Caco-2 (cell line): ENCODE results near the gene MYO18A. TPM values are rescaled to one million over a fixed set of nuclear protein-coding genes. Genes with fewer than 3 reads are reported as not detected.

Experiments
- BruUV-seq: library from RNA; stranded (reverse); fragments of 400-500 nt; replicated peaks from 2 replicates; lab custom pipeline; 2021; lab: Mats Ljungman, UMichigan
- CTCF ChIA-PET: fragments of 300-600 bp; sonication (Branson Sonifier 250); formaldehyde crosslinking; loops from one replicate; lab custom pipeline; 2022; ENCODE audit warnings: antibody characterized with exemption; lab: Charles Lee
- POLR2A ChIA-PET: fragments of 300-600 bp; sonication (Branson Sonifier 250); formaldehyde crosslinking; loops from one replicate; lab custom pipeline; 2022; ENCODE audit warnings: antibody characterized with exemption; lab: Charles Lee
- DNase-seq, 2 experiments: peaks; one replicate each; pipeline versions ENCODE4 v3.0.0 to v3.0.0-alpha.2; 2020 to 2022
- H3K27me3 ChIP-seq: replicated peaks from 2 replicates; pipeline ENCODE4 v1.6.0; 2011; ENCODE audit warnings: low read length; ENCODE audit not compliant: control insufficient read depth, insufficient read depth
- H3K36me3 ChIP-seq: 2 replicates; pipeline ENCODE4 v1.5.1; 2011; ENCODE audit warnings: low read length; ENCODE audit not compliant: control insufficient read depth, insufficient read depth
- H3K4me1 ChIP-seq: fragments of 250-450 bp; sonication (Bioruptor Pico); 2 replicates; pipeline ENCODE4 v1.5.1; 2020; ENCODE audit warnings: mild to moderate bottlenecking
- H3K4me3 ChIP-seq: 2 replicates; pipeline ENCODE4 v1.5.1; 2011; ENCODE audit warnings: low read depth, mild to moderate bottlenecking, control low read depth, low read length
- H3K9me3 ChIP-seq: fragments of 250-450 bp; sonication (Bioruptor Pico); 2 replicates; pipeline ENCODE4 v1.5.1; 2020; ENCODE audit warnings: mild to moderate bottlenecking, moderate library complexity
- H3K27ac Mint-ChIP-seq: one replicate; pipeline ENCODE4 v1.8.0; 2022; ENCODE audit warnings: mixed read lengths; ENCODE audit not compliant: unreplicated experiment
- H3K27me3 Mint-ChIP-seq: one replicate; pipeline ENCODE4 v1.8.0; 2022; ENCODE audit warnings: mixed read lengths; ENCODE audit not compliant: insufficient read depth, unreplicated experiment
- H3K36me3 Mint-ChIP-seq: one replicate; pipeline ENCODE4 v1.8.0; 2022; ENCODE audit warnings: mild to moderate bottlenecking, mixed read lengths; ENCODE audit not compliant: insufficient read depth, unreplicated experiment
- H3K4me1 Mint-ChIP-seq: one replicate; pipeline ENCODE4 v1.8.0; 2022; ENCODE audit warnings: low read depth, mixed read lengths; ENCODE audit not compliant: unreplicated experiment
- H3K4me3 Mint-ChIP-seq: one replicate; pipeline ENCODE4 v1.8.0; 2022; ENCODE audit warnings: mild to moderate bottlenecking, moderate library complexity, mixed read lengths; ENCODE audit not compliant: unreplicated experiment
- H3K9me3 Mint-ChIP-seq: one replicate; pipeline ENCODE4 v1.8.0; 2022; ENCODE audit warnings: mixed read lengths; ENCODE audit not compliant: unreplicated experiment
- intact Hi-C: fragments of 100-400 bp; cut with micrococcal nuclease; formaldehyde crosslinking; loops from one replicate; pipeline ENCODE4 v1.10.0; 2022; ENCODE audit not compliant: unreplicated experiment
- total RNA-seq: library from RNA; stranded (reverse); gene quantifications from 2 replicates; pipeline ENCODE4 v1.2.3, GENCODE V29; 2022
- TF ChIP-seq, protein P1 (sequence below), 2 experiments: fragments of 200-600 bp in 1 of 2; IDR thresholded peaks; 1 replicate in 1 of 2; 2 replicates in 1 of 2; pipeline versions ENCODE4 v1.5.1 to v1.8.0; 2011 to 2022; ENCODE audit warnings: antibody characterized with exemption in 1 of 2, control low read depth in 1 of 2, inconsistent platforms in 1 of 2, low read depth in 1 of 2, low read length in 1 of 2, mild to moderate bottlenecking in 1 of 2, moderate library complexity in 1 of 2; ENCODE audit not compliant: insufficient read depth in 1 of 2, severe bottlenecking in 1 of 2, unreplicated experiment in 1 of 2

The MYO18A gene
- total RNA-seq, 1 experiment from 2014 or later, result 47.1 TPM

DNA sequence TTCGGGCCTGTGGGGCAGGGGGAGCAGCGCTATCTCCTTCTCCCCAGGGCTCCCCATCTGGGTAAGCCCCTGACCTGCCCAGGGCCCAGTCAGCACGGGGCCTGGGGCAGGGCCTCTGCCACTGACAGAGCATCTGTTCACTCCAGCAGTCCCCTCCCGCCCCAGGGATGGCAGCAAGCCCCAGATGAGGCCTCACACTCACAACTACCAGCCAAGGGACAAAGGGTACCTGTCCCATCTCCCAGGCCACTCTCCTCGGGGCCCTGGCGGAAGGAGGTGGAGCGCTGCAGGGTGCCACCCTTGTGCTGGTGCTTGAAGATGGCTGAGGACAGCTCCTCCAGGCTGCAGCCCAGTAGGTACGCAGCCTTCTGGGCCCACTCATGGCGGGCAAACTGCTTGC, 64.8 kb downstream of the MYO18A start:
- Histone ChIP-seq H3K36me3 (peaks cover 10% of the 10 kb centered on the region), H3K4me3 (no peak overlapping the region), H3K27me3 (no peaks in the 10 kb centered on the region), H3K9me3 (no peaks in the 10 kb centered on the region), H3K4me1 (no peaks in the 10 kb centered on the region)
- Mint-ChIP-seq H3K4me3 (no peak overlapping the region), H3K4me1 (no peaks in the 10 kb centered on the region), H3K27ac (no peak overlapping the region), H3K36me3 (peaks cover 5% of the 10 kb centered on the region), H3K9me3 (no peaks in the 10 kb centered on the region), H3K27me3 (no peaks in the 10 kb centered on the region)
- POLR2A ChIA-PET, result interaction anchor here (0.6 kb wide), 1 partner anchor 152 kb away, joined by 11 read pairs; no protein-coding TSS in a partner anchor
- CTCF ChIA-PET, result interaction anchor here (0.7 to 7.7 kb wide), 10 partner anchors 9 to 172 kb away, joined by 3 to 261 read pairs (median 8); partner anchors contain the start of gene MYO18A
- TF ChIP-seq, protein P1, sequence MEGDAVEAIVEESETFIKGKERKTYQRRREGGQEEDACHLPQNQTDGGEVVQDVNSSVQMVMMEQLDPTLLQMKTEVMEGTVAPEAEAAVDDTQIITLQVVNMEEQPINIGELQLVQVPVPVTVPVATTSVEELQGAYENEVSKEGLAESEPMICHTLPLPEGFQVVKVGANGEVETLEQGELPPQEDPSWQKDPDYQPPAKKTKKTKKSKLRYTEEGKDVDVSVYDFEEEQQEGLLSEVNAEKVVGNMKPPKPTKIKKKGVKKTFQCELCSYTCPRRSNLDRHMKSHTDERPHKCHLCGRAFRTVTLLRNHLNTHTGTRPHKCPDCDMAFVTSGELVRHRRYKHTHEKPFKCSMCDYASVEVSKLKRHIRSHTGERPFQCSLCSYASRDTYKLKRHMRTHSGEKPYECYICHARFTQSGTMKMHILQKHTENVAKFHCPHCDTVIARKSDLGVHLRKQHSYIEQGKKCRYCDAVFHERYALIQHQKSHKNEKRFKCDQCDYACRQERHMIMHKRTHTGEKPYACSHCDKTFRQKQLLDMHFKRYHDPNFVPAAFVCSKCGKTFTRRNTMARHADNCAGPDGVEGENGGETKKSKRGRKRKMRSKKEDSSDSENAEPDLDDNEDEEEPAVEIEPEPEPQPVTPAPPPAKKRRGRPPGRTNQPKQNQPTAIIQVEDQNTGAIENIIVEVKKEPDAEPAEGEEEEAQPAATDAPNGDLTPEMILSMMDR (IDR thresholded peaks at IDR 0.05; ENCODE audit: insufficient read depth in 1 of 2, low read depth in 1 of 2, low read length in 1 of 2, severe bottlenecking in 1 of 2, unreplicated experiment in 1 of 2), result no peak
- no TSS peak for BruUV-seq
- no peak for DNase-seq
- intact Hi-C loops, result no loop called here

DNA sequence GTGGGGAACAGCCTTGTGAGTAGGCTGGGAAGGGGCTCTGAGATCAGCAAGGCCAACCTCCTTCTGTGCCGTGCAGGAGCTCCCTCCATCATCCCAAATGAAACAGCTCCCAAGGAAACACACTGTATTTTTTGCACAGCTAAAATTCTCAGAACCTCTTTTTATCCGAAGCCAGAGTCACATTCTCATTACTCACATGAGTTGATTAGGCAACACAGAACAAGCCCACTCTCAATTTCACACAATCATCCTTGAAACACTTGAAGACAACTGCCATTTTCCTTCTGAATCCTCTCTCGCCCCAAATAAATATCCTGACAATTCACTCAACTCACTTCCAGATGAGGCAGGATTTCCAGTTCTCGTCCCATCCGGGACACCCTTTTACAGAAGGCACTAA, 66.1 kb downstream of the MYO18A start:
- Histone ChIP-seq H3K9me3 (no peaks in the 10 kb centered on the region), H3K4me1 (no peaks in the 10 kb centered on the region), H3K27me3 (no peaks in the 10 kb centered on the region), H3K36me3 (peaks cover 10% of the 10 kb centered on the region), H3K4me3 (no peak overlapping the region)
- POLR2A ChIA-PET, result no interaction called here
- Mint-ChIP-seq H3K4me3 (no peak overlapping the region), H3K4me1 (no peaks in the 10 kb centered on the region), H3K36me3 (peaks cover 8% of the 10 kb centered on the region), H3K9me3 (no peaks in the 10 kb centered on the region), H3K27ac (no peak overlapping the region), H3K27me3 (no peaks in the 10 kb centered on the region)
- CTCF ChIA-PET, result interaction anchor here (0.6 to 7.7 kb wide), 6 partner anchors 10 to 162 kb away, joined by 3 to 261 read pairs (median 3); partner anchors contain the start of genes MYO18A and PHF12
- DNase-seq, result no peak
- intact Hi-C loops, result loop anchor here (5.0 kb wide), 1 partner anchor 77 kb away; no protein-coding TSS in a partner anchor
- no TSS peak for BruUV-seq
- TF ChIP-seq, protein P1 (IDR thresholded peaks at IDR 0.05; ENCODE audit: insufficient read depth in 1 of 2, low read depth in 1 of 2, low read length in 1 of 2, severe bottlenecking in 1 of 2, unreplicated experiment in 1 of 2), result no peak

DNA sequence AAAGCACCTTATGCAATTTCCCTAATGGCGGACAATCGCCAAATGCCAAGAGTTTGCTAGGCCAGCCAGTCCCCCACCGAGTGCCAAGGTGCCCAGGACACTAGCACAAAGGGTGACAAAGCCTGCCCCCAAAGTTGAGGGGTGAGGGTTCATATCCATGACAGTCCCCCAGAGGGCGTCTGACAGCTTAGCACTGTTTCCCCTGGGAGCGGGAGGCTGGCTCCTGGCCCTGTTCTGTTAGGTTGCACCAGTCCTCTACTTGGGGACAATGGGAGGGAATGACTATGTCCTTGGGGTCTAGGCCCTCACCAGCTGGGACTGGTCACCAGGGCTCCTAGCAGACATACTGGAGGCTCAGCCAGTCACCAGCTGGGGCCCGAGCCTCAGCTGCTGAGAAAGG, 66.9 kb downstream of the MYO18A start:
- POLR2A ChIA-PET, result no interaction called here
- no peak for DNase-seq

More for the DNA sequence above, 66.9 kb downstream of the MYO18A start:
- BruUV-seq, result no TSS peak
- CTCF ChIA-PET, result interaction anchor here (0.6 to 7.7 kb wide), 7 partner anchors 11 to 224 kb away, joined by 3 to 261 read pairs (median 6); partner anchors contain the start of genes MYO18A and PHF12
- no peak overlapping the region for H3K4me3 Mint-ChIP-seq
- Histone ChIP-seq H3K27me3 (no peaks in the 10 kb centered on the region), H3K4me1 (peaks cover 2% of the 10 kb centered on the region), H3K9me3 (no peaks in the 10 kb centered on the region), H3K4me3 (no peak overlapping the region), H3K36me3 (peaks cover 9% of the 10 kb centered on the region)
- no peaks in the 10 kb centered on the region for H3K9me3 Mint-ChIP-seq
- intact Hi-C loops, result loop anchor here (5.0 kb wide), 1 partner anchor 76 kb away; no protein-coding TSS in a partner anchor
- H3K27me3 Mint-ChIP-seq, result no peaks in the 10 kb centered on the region
- H3K4me1 Mint-ChIP-seq, result no peaks in the 10 kb centered on the region
- H3K36me3 Mint-ChIP-seq, result peaks cover 12% of the 10 kb centered on the region
- H3K27ac Mint-ChIP-seq, result no peak overlapping the region
- TF ChIP-seq, protein P1 (IDR thresholded peaks at IDR 0.05; ENCODE audit: insufficient read depth in 1 of 2, low read depth in 1 of 2, low read length in 1 of 2, severe bottlenecking in 1 of 2, unreplicated experiment in 1 of 2), result peak; percentile 1 to 32
